GM21515 (cell line): ENCODE results near the gene NFKBIB.

Experiments used
- ATAC-seq: cut with Tn5 transposase; IDR thresholded peaks from one replicate; pipeline ENCODE4 v1.9.1; 2021; ENCODE audit not compliant: unreplicated experiment

Gene NFKBIB

GRCh38 chr19:38904581-38905539, 5.1 kb downstream of the NFKBIB start:
- no peak for ATAC-seq

GRCh38 chr19:38905620-38906019, 5.9 kb downstream of the NFKBIB start:
- ATAC-seq = no peak

GRCh38 chr19:38907227-38907626, 7.5 kb downstream of the NFKBIB start:
- ATAC-seq = no peak

- no peak for ATAC-seq
Measured at GRCh38 chr19:38907670-38908069, 7.9 kb downstream of the NFKBIB start.

GRCh38 chr19:38908911-38909310, 9.1 kb downstream of the NFKBIB start:
- ATAC-seq = no peak

GRCh38 chr19:38910488-38910887, 10.7 kb downstream of the NFKBIB start:
- no peak for ATAC-seq

- ATAC-seq = no peak
Measured at GRCh38 chr19:38911388-38912001, 11.7 kb downstream of the NFKBIB start.

- ATAC-seq = no peak
Measured at GRCh38 chr19:38912600-38913514, 13.1 kb downstream of the NFKBIB start.

GRCh38 chr19:38913958-38914357, 14.2 kb downstream of the NFKBIB start:
- ATAC-seq = no peak

- no peak for ATAC-seq
Measured at GRCh38 chr19:38915329-38916321, 15.9 kb downstream of the NFKBIB start.

- no peak for ATAC-seq
Measured at GRCh38 chr19:38917516-38917915, 17.7 kb downstream of the NFKBIB start.

- no peak for ATAC-seq
Measured at GRCh38 chr19:38917921-38918491, 18.2 kb downstream of the NFKBIB start.

- ATAC-seq = no peak
Measured at GRCh38 chr19:38918526-38918925, 18.8 kb downstream of the NFKBIB start.

- ATAC-seq = no peak
Measured at GRCh38 chr19:38919837-38920601, 20.2 kb downstream of the NFKBIB start.

GRCh38 chr19:38920602-38921419, 21.0 kb downstream of the NFKBIB start:
- no peak for ATAC-seq

GRCh38 chr19:38921420-38922274, 21.9 kb downstream of the NFKBIB start:
- ATAC-seq = no peak

- ATAC-seq = no peak
Measured at GRCh38 chr19:38922482-38922881, 22.7 kb downstream of the NFKBIB start.
